K562 (cell line): ENCODE data around the gene POLR3A. TPM values are rescaled to one million over a fixed set of nuclear protein-coding genes. Genes with fewer than 3 reads are reported as not detected.

Source experiments
- DNMT1 ChIP-seq: fragments of 450-650 bp; IDR thresholded peaks from 2 replicates; pipeline ENCODE4 v1.6.1; 2016; ENCODE audit warnings: antibody characterized with exemption, mild to moderate bottlenecking
- NFYB ChIP-seq: IDR thresholded peaks from 2 replicates; pipeline ENCODE4 v1.6.1; 2011; ENCODE audit warnings: mild to moderate bottlenecking, moderate library complexity; ENCODE audit not compliant: insufficient read length; ENCODE audit errors: extremely low read depth
- ZNF347 ChIP-seq: fragments of 450-650 bp; formaldehyde crosslinking; IDR thresholded peaks from 2 replicates; pipeline ENCODE4 v1.4.0; 2020; ENCODE audit warnings: low read depth, mild to moderate bottlenecking, moderate library complexity
- ZNF407 ChIP-seq: fragments of 450-650 bp; IDR thresholded peaks from 2 replicates; pipeline ENCODE4 v1.6.1; 2016; ENCODE audit warnings: low read depth
- polyA plus RNA-seq, 8 experiments: library from polyadenylated mRNA; depleted of rRNA in 4 of 8; stranded (reverse) in 5 of 8; unstranded in 3 of 8; fragments of >200 nt; fragmentation: Nextera tagmentation in 2 of 8; fragmentation: Illumina TruSeq in 1 of 8; extraction: Ambion mirVana in 2 of 8; extraction: Trizol in 1 of 8; gene quantifications; 2 replicates each; pipeline versions ENCODE4 v1.2.1 to v1.2.3, GENCODE V29; 2011 to 2014; ENCODE audit warnings: inconsistent platforms in 1 of 8, missing spikeins in 1 of 8
- total RNA-seq, 7 experiments: library from RNA; depleted of rRNA in 6 of 7; stranded (reverse); fragments of >200 nt in 6 of 7; fragmentation: Illumina TruSeq in 2 of 7; extraction: Trizol in 2 of 7; gene quantifications; 2 replicates each; pipeline versions ENCODE4 v1.2.1 to v1.2.3, GENCODE V29; 2011 to 2021; ENCODE audit warnings: low replicate concordance in 1 of 7
- TF ChIP-seq, protein P1 (sequence below): fragments of 250-450 bp; sonication (Bioruptor Pico); IDR thresholded peaks from 2 replicates; pipeline ENCODE4 v1.4.0; 2020; ENCODE audit warnings: borderline replicate concordance
- TF ChIP-seq, protein P2 (sequence below): fragments of 200-400 bp; formaldehyde crosslinking; IDR thresholded peaks from 2 replicates; pipeline ENCODE4 v1.6.1; 2017; ENCODE audit warnings: mild to moderate bottlenecking, low read depth, low read length, moderate library complexity
- TF ChIP-seq, protein P3 (sequence below): sonication (generic); formaldehyde crosslinking; IDR thresholded peaks from 2 replicates; pipeline ENCODE4 v1.8.1; 2023; ENCODE audit warnings: mild to moderate bottlenecking, missing genetic modification reagents

Gene POLR3A
- total and polyA plus RNA-seq, 9 of the 15 experiments (the other 6 are each of a cell fraction or from before 2014, with no cell fraction given): 14.9 to 37.0 (median 26.7) TPM

DNA sequence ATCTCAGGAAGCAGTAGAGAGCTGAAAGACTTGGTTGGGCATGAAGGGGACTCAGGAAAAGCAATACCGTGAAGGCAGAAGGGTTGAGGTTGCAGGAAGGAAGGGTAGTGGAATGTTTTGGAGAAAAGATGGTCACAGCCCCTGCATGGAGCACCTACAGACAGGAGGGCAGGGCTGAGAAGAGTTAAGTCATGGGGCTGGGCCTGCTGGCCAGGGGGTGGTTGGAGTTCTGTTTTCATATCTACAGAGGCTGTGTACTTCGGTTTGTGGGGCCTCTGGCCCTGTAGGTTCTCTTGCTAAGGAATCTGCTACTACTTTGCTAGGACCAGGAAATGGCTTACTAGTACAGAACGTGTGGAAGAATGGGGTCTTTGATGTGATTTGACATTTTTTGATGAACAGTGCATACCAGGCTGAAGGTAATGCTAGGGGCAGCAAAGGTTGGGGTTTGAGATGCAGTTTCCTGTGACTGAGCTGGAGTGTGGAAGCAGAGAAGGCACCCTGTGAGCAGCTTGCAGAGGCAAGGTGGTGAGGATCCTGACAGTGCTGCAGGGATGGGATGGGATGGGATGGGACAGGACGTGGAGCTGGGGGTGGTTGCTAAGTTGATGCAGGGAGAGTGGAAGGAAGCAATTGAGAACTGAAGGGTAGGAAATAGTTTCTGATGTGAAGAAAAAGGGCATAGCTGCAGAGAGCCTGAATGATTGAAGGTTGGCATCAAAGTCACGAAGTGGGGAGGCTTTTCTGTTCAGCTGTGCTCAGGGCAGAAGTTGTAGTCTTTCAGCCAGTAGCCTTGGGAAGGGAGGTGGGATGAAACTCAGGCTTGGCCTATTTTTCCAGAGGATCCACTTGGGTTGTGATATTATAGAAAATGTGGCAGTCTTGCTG lies 12.1 kb upstream of the POLR3A start (continued):
- TF ChIP-seq, protein P1, sequence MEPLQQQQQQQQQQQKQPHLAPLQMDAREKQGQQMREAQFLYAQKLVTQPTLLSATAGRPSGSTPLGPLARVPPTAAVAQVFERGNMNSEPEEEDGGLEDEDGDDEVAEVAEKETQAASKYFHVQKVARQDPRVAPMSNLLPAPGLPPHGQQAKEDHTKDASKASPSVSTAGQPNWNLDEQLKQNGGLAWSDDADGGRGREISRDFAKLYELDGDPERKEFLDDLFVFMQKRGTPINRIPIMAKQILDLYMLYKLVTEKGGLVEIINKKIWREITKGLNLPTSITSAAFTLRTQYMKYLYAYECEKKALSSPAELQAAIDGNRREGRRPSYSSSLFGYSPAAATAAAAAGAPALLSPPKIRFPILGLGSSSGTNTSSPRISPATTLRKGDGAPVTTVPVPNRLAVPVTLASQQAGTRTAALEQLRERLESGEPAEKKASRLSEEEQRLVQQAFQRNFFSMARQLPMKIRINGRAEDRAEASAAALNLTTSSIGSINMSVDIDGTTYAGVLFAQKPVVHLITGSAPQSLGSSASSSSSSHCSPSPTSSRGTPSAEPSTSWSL (CRISPR knock-in tag): no peak
- TF ChIP-seq DNMT1 (no peak), ZNF407 (no peak), ZNF347 (CRISPR knock-in tag) (no peak), NFYB (no peak)
- TF ChIP-seq, protein P2, sequence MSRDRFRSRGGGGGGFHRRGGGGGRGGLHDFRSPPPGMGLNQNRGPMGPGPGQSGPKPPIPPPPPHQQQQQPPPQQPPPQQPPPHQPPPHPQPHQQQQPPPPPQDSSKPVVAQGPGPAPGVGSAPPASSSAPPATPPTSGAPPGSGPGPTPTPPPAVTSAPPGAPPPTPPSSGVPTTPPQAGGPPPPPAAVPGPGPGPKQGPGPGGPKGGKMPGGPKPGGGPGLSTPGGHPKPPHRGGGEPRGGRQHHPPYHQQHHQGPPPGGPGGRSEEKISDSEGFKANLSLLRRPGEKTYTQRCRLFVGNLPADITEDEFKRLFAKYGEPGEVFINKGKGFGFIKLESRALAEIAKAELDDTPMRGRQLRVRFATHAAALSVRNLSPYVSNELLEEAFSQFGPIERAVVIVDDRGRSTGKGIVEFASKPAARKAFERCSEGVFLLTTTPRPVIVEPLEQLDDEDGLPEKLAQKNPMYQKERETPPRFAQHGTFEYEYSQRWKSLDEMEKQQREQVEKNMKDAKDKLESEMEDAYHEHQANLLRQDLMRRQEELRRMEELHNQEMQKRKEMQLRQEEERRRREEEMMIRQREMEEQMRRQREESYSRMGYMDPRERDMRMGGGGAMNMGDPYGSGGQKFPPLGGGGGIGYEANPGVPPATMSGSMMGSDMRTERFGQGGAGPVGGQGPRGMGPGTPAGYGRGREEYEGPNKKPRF: no peak
- TF ChIP-seq, protein P3, sequence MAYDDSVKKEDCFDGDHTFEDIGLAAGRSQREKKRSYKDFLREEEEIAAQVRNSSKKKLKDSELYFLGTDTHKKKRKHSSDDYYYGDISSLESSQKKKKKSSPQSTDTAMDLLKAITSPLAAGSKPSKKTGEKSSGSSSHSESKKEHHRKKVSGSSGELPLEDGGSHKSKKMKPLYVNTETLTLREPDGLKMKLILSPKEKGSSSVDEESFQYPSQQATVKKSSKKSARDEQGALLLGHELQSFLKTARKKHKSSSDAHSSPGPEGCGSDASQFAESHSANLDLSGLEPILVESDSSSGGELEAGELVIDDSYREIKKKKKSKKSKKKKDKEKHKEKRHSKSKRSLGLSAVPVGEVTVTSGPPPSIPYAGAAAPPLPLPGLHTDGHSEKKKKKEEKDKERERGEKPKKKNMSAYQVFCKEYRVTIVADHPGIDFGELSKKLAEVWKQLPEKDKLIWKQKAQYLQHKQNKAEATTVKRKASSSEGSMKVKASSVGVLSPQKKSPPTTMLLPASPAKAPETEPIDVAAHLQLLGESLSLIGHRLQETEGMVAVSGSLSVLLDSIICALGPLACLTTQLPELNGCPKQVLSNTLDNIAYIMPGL (CRISPR knock-in tag): no peak
